HepG2 (cell line): ENCODE results near the gene PRRT1. TPM values are rescaled to one million over a fixed set of nuclear protein-coding genes. Genes with fewer than 3 reads are reported as not detected.

Source experiments
- HMG20B ChIP-seq: conservative IDR thresholded peaks from 2 replicates; pipeline ENCODE4 v1.6.1; 2016; ENCODE audit warnings: missing genetic modification reagents, missing compliant biosample characterization
- HNF4A ChIP-seq: sonication (generic); formaldehyde crosslinking; IDR thresholded peaks from 2 replicates; pipeline ENCODE4 v1.4.0; 2020; ENCODE audit warnings: missing genetic modification reagents
- HOXA5 ChIP-seq: sonication (generic); formaldehyde crosslinking; IDR thresholded peaks from 2 replicates; pipeline ENCODE4 v1.4.0; 2020; ENCODE audit warnings: missing genetic modification reagents
- MAZ ChIP-seq, 2 experiments: sonication (generic) in 1 of 2; formaldehyde crosslinking in 1 of 2; IDR thresholded peaks; 2 replicates each; pipeline versions ENCODE4 v1.5.0 to v1.6.1; 2012 to 2020; ENCODE audit warnings: low read depth in 2 of 2, mild to moderate bottlenecking in 2 of 2, borderline replicate concordance in 1 of 2, improper control_type of control experiment in 1 of 2, low read length in 1 of 2, missing genetic modification reagents in 1 of 2, moderate library complexity in 1 of 2
- NFE2 ChIP-seq: sonication (generic); formaldehyde crosslinking; IDR thresholded peaks from 2 replicates; pipeline ENCODE4 v1.4.0; 2020; ENCODE audit warnings: missing genetic modification reagents
- NFKB2 ChIP-seq: sonication (generic); formaldehyde crosslinking; IDR thresholded peaks from 2 replicates; pipeline ENCODE4 v1.4.0; 2020; ENCODE audit warnings: missing genetic modification reagents, borderline replicate concordance
- NRL ChIP-seq: sonication (generic); formaldehyde crosslinking; IDR thresholded peaks from 2 replicates; pipeline ENCODE4 v1.5.0; 2020; ENCODE audit warnings: missing genetic modification reagents, mild to moderate bottlenecking, moderate library complexity, borderline replicate concordance
- RARG ChIP-seq: sonication (generic); formaldehyde crosslinking; IDR thresholded peaks from 2 replicates; pipeline ENCODE4 v1.4.0; 2020; ENCODE audit warnings: low read depth, mild to moderate bottlenecking, missing genetic modification reagents
- SOX5 ChIP-seq: IDR thresholded peaks from 2 replicates; pipeline ENCODE4 v1.6.1; 2016; ENCODE audit warnings: borderline replicate concordance
- THAP11 ChIP-seq: IDR thresholded peaks from 2 replicates; pipeline ENCODE4 v1.6.1; 2016; ENCODE audit warnings: missing biosample characterization, missing genetic modification reagents
- UBTF ChIP-seq: sonication (generic); formaldehyde crosslinking; IDR thresholded peaks from 2 replicates; pipeline ENCODE4 v1.4.0; 2020; ENCODE audit warnings: mild to moderate bottlenecking, missing genetic modification reagents
- ZMAT3 ChIP-seq: sonication (generic); formaldehyde crosslinking; conservative IDR thresholded peaks from 2 replicates; pipeline ENCODE4 v1.7.0; 2021; ENCODE audit warnings: missing genetic modification reagents
- ZNF234 ChIP-seq: sonication (generic); formaldehyde crosslinking; conservative IDR thresholded peaks from 2 replicates; pipeline ENCODE4 v1.5.1; 2020; ENCODE audit warnings: mild to moderate bottlenecking, missing genetic modification reagents
- ZNF510 ChIP-seq: sonication (generic); formaldehyde crosslinking; IDR thresholded peaks from 2 replicates; pipeline ENCODE4 v1.4.0; 2020; ENCODE audit warnings: low read depth, mild to moderate bottlenecking, missing genetic modification reagents
- ZNF547 ChIP-seq: sonication (generic); formaldehyde crosslinking; IDR thresholded peaks from 2 replicates; pipeline ENCODE4 v1.5.1; 2020; ENCODE audit warnings: mild to moderate bottlenecking, missing genetic modification reagents
- ZNF558 ChIP-seq: sonication (generic); formaldehyde crosslinking; IDR thresholded peaks from 2 replicates; pipeline ENCODE4 v1.9.0; 2022; ENCODE audit warnings: mild to moderate bottlenecking, missing genetic modification reagents, borderline replicate concordance
- ZNF629 ChIP-seq: sonication (generic); formaldehyde crosslinking; conservative IDR thresholded peaks from 2 replicates; pipeline ENCODE4 v1.5.0; 2020; ENCODE audit warnings: missing genetic modification reagents
- ZNF674 ChIP-seq: sonication (generic); formaldehyde crosslinking; IDR thresholded peaks from 2 replicates; pipeline ENCODE4 v1.5.0; 2020; ENCODE audit warnings: low read depth, mild to moderate bottlenecking, missing genetic modification reagents
- ZNF737 ChIP-seq: sonication (generic); formaldehyde crosslinking; IDR thresholded peaks from 2 replicates; pipeline ENCODE4 v1.5.0; 2020; ENCODE audit warnings: missing genetic modification reagents, mild to moderate bottlenecking, borderline replicate concordance
- ZNF749 ChIP-seq: sonication (generic); formaldehyde crosslinking; IDR thresholded peaks from 2 replicates; pipeline ENCODE4 v1.8.0; 2022; ENCODE audit warnings: mild to moderate bottlenecking, missing genetic modification reagents, moderate library complexity, borderline replicate concordance
- ZNF792 ChIP-seq: IDR thresholded peaks from 2 replicates; pipeline ENCODE4 v1.6.1; 2016
- ZZZ3 ChIP-seq: sonication (generic); formaldehyde crosslinking; IDR thresholded peaks from 2 replicates; pipeline ENCODE4 v1.4.0; 2020; ENCODE audit warnings: missing genetic modification reagents, mild to moderate bottlenecking, borderline replicate concordance
- polyA plus RNA-seq, 8 experiments: library from polyadenylated mRNA; depleted of rRNA in 3 of 8; stranded (reverse) in 7 of 8; unstranded in 1 of 8; fragments of >200 nt; fragmentation: Illumina TruSeq in 4 of 8; extraction: Trizol in 4 of 8; gene quantifications; 2 replicates each; pipeline versions ENCODE4 v1.2.1 to v1.2.3, GENCODE V29; 2011 to 2016; ENCODE audit warnings: low read depth in 4 of 8, missing spikeins in 1 of 8, mixed read lengths in 1 of 8; ENCODE audit not compliant: insufficient read depth in 1 of 8
- total RNA-seq, 5 experiments: library from RNA; depleted of rRNA; stranded (reverse); fragments of >200 nt; fragmentation: Illumina TruSeq; extraction: Trizol; gene quantifications; 2 replicates each; pipeline ENCODE4 v1.2.3, GENCODE V29; 2016; ENCODE audit warnings: low read depth in 1 of 5
- TF ChIP-seq, protein P1 (sequence below): sonication (generic); formaldehyde crosslinking; IDR thresholded peaks from 2 replicates; pipeline ENCODE4 v1.5.0; 2020; ENCODE audit warnings: missing genetic modification reagents
- TF ChIP-seq, protein P2 (sequence below): sonication (generic); formaldehyde crosslinking; IDR thresholded peaks from 2 replicates; pipeline ENCODE4 v1.4.0; 2020; ENCODE audit warnings: missing genetic modification reagents

PRRT1 gene
- total and polyA plus RNA-seq, 2 of the 13 experiments (the other 11 are each of a cell fraction or from before 2014, with no cell fraction given) = 0.64 to 1.4 TPM

GRCh38 chr6:32113386-32114352 lies 38.1 kb downstream of the PRRT1 start (continued):
- TF ChIP-seq, protein P1, sequence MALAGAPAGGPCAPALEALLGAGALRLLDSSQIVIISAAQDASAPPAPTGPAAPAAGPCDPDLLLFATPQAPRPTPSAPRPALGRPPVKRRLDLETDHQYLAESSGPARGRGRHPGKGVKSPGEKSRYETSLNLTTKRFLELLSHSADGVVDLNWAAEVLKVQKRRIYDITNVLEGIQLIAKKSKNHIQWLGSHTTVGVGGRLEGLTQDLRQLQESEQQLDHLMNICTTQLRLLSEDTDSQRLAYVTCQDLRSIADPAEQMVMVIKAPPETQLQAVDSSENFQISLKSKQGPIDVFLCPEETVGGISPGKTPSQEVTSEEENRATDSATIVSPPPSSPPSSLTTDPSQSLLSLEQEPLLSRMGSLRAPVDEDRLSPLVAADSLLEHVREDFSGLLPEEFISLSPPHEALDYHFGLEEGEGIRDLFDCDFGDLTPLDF (CRISPR knock-in tag) = no peak
- TF ChIP-seq NFE2 (CRISPR knock-in tag) = no peak
- no peak for TF ChIP-seq HOXA5 (CRISPR knock-in tag)
- no peak for TF ChIP-seq THAP11 (CRISPR knock-in tag)
- no peak for TF ChIP-seq ZNF737 (CRISPR knock-in tag)
- TF ChIP-seq HNF4A = 0 out of 2 replicates have a peak, but pooled peaks have one; percentile 6
- TF ChIP-seq MAZ (IDR thresholded peaks at IDR 0.05; ENCODE audit: borderline replicate concordance, low read depth, low read length) = peak; percentile 45; the same call in 1 of the 2 replicates
- TF ChIP-seq MAZ (CRISPR knock-in tag; IDR thresholded peaks at IDR 0.05; ENCODE audit: low read depth) = no peak
- no peak for TF ChIP-seq ZNF749 (CRISPR knock-in tag)
- TF ChIP-seq NFKB2 (CRISPR knock-in tag) = no peak
- no peak for TF ChIP-seq ZNF547
- TF ChIP-seq ZNF234 (CRISPR knock-in tag) = no peak
- no peak for TF ChIP-seq ZZZ3
- TF ChIP-seq, protein P2, sequence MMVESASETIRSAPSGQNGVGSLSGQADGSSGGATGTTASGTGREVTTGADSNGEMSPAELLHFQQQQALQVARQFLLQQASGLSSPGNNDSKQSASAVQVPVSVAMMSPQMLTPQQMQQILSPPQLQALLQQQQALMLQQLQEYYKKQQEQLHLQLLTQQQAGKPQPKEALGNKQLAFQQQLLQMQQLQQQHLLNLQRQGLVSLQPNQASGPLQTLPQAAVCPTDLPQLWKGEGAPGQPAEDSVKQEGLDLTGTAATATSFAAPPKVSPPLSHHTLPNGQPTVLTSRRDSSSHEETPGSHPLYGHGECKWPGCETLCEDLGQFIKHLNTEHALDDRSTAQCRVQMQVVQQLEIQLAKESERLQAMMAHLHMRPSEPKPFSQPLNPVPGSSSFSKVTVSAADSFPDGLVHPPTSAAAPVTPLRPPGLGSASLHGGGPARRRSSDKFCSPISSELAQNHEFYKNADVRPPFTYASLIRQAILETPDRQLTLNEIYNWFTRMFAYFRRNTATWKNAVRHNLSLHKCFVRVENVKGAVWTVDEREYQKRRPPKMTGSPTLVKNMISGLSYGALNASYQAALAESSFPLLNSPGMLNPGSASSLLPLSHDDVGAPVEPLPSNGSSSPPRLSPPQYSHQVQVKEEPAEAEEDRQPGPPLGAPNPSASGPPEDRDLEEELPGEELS (CRISPR knock-in tag) = no peak
- TF ChIP-seq ZNF792 (CRISPR knock-in tag) = no peak
- no peak for TF ChIP-seq ZNF558 (CRISPR knock-in tag)
- TF ChIP-seq NRL (CRISPR knock-in tag) = no peak
- TF ChIP-seq HMG20B (CRISPR knock-in tag) = no peak
- TF ChIP-seq ZNF510 (CRISPR knock-in tag) = no peak
- TF ChIP-seq ZMAT3 (CRISPR knock-in tag) = no peak
- peak; percentile 74 for TF ChIP-seq ZNF629 (CRISPR knock-in tag)
- TF ChIP-seq RARG (CRISPR knock-in tag) = no peak
- no peak for TF ChIP-seq ZNF674 (CRISPR knock-in tag)
- no peak for TF ChIP-seq UBTF (CRISPR knock-in tag)
- TF ChIP-seq SOX5 (CRISPR knock-in tag) = no peak
